HG03432 (cell line): Measurements from ENCODE around the gene B4GALT5.

ENCODE experiments used
- ATAC-seq: cut with Tn5 transposase; IDR thresholded peaks from one replicate; pipeline ENCODE4 v1.9.1; 2021; ENCODE audit warnings: mild to moderate bottlenecking, moderate library complexity; ENCODE audit not compliant: unreplicated experiment

The B4GALT5 gene

GRCh38 chr20:49661560-49662329 is 51.9 kb downstream of the B4GALT5 start:
- ATAC-seq: no peak

DNA sequence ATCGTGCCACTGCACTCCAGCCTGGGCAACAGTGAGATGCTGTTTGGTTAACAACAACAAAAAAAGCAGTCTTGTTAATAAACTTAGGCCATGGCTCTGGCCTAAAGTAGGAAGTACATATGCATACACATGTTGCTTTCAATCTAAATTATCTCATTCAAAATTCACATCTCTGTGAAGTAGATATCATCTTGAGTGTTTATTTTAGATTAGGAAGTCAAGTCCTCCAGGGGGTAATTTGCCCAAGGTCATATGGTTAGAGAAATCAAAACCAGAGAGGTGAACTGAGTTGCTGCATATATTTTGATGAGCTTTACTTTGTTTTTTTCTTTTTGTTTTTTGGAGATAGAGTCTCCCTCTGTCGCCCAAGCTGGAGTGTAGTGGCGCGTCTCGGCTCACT is 52.8 kb downstream of the B4GALT5 start:
- ATAC-seq: no peak

GRCh38 chr20:49659056-49659455 is 54.6 kb downstream of the B4GALT5 start:
- ATAC-seq: no peak

- no peak for ATAC-seq
Observed at GRCh38 chr20:49658508-49658907, 55.2 kb downstream of the B4GALT5 start.

DNA sequence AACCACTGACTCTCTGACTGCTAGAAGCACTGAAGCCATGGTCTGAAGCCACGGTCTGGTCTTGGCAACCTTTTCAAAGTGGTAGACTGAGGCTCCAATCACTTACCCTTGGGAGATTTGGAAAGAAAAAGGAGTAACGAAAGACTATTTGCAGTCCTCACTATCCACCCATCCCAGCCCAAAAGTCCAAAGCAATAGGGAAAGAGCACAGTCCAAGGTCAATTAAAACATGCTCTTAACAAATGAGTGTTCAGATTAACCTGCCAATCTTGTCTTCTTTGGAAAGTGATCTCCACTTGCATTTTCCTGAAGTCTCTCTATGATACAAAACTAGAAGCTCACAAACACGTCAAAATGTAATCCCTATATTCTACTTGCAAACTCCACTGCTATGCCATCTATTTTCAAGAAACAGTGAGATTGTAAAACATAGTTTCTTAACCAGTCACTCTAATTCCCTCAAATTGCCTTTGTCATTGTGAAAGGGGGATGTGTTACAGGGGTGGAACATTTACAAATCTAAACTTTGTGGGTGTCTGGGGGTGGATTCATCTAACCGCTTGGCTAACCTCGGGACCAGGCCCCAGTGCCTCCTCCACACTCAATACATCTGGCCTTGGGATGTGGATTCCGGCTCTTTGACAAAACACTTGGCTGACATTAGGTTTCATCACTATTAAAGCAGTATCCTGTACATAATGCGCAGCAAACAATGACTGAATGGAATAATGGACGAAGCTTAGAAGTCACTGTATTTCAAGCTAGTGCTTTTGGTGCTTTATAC is 56.4 kb downstream of the B4GALT5 start:
- no peak for ATAC-seq

GRCh38 chr20:49656304-49656703 is 57.4 kb downstream of the B4GALT5 start:
- ATAC-seq: no peak

- ATAC-seq: no peak
Observed at GRCh38 chr20:49653925-49654434, 59.7 kb downstream of the B4GALT5 start.

DNA sequence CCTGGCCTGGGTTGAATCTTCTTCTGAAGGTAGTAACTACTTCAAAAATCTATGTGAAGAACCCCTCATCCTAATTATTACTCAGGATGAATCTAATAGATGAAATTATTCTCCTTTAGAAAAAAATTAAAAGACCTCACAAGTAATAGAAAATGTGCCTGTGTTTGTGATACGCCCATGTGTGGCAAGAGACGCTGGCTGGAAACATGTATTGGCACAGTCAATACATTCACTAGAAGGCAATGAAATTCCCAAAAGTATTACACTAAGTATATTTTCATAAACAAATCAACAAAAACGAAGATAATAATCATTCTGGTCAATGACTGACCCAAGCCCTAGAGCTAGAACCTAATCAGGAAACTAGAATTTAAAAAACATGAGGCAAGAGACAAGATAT is 64.0 kb downstream of the B4GALT5 start:
- no peak for ATAC-seq

GRCh38 chr20:49647550-49647949 is 66.1 kb downstream of the B4GALT5 start:
- ATAC-seq: no peak

DNA sequence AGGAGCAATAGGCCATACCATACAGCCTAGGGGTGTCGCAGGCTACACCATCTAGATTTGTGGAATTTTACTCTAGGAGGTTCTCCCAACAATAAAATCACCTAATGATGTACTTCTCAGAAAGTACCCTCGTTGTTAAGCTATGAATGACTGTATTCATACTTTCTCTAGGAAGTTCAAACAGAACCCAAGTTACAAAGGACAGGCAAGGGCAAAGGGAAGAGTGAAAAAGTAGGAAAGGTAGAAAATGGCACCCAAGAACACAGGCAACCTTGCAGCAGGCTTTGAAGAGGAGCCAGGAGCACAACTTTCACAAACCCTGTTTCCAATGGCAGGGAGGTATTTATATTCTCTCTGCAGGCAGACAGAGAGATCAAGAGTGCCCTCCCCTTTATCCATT is 67.2 kb downstream of the B4GALT5 start:
- no peak for ATAC-seq

GRCh38 chr20:49646126-49646525 is 67.6 kb downstream of the B4GALT5 start:
- no peak for ATAC-seq

GRCh38 chr20:49644980-49645565 is 68.6 kb downstream of the B4GALT5 start:
- ATAC-seq: no peak

- ATAC-seq: no peak
Observed at GRCh38 chr20:49642816-49643215, 70.9 kb downstream of the B4GALT5 start.

DNA sequence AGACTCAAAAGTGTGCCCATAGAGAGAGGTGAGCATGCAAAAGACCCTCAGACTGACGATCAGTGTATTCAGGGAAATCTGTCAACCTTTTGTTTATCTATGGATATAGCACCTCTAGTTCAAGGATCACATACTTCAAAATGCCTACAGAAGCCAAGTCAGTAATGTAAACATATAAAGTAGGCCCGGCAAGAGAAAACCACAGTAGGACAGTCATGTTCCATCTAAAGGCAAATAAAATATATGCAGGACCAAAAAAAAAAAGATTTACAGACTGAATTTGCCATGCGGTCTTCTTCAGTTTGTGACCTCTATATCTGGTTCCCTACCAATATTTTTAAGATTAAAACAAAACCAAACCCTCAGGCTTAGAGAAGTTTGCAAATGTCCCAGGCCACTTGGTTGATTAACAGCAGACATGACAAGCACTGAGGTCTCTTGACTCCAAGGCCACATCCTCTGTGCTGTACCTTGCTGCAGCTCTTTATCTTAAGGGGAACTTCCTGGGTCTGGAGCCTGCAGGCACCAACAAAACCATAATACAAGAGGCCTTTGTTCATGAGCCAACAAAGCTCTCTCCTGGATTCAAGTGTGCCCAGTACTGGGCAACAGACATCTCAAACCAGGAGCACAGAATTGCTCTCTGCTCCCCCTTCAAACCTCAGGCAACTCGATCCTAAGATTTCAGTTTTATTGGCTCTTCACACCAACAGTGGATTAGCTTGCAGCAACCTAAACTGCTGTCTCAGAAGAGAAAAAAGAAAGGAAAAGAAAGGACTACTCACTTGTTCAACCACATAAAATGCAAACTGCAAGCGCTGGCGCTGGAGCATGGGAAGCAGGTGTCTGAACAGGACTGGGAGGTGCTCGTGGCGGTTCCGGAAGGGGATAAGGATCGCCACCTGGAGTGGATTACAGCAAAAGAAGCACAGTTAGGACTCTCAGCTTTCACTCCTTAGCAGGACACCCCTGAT is 71.7 kb downstream of the B4GALT5 start:
- no peak for ATAC-seq

DNA sequence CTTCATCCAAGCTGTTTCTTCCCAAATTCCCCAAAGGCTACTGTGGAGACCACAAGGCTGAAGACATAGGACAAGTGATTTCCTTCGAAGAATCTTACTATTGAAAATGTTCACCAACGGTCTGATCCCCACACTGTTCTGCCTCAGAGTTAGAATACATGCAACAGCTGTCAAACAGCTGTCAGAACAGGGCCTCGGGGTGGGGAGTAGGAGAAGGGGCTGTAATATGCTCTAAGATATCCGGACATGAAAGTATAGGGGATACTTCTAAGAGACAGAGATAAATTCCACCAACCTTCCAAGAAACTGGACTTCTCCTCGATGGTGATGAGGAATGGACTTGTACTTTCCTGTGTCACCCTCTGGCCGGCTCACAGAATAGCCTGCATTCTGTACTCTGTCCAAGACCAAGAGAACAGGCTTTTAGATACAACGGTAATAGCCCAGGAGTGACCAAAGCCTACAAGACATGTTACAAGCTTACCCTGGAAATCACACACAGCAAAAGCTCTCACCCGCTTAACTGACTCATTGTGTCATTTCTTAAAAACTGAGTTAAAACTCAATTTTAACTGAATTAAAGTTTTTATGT is 76.5 kb downstream of the B4GALT5 start:
- no peak for ATAC-seq

DNA sequence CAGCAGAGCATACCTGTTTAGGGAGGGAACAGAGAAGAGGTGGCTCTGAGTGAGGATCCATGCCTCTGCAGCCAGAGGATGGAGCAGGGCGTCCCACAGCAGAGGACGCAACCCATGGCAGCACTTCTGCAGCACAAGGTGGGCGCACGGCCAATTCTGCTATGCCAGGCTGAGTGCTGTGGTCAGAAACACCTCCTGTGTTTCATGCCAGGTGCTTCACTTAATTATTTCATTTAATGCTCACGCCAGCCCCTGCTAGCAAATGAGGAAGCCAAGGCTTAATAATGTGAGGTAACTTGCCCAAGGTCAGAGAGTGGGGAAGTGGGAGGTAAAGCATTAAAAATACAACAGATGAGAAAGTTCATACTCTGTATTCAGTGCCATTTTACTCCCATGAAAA is 77.2 kb downstream of the B4GALT5 start:
- no peak for ATAC-seq

DNA sequence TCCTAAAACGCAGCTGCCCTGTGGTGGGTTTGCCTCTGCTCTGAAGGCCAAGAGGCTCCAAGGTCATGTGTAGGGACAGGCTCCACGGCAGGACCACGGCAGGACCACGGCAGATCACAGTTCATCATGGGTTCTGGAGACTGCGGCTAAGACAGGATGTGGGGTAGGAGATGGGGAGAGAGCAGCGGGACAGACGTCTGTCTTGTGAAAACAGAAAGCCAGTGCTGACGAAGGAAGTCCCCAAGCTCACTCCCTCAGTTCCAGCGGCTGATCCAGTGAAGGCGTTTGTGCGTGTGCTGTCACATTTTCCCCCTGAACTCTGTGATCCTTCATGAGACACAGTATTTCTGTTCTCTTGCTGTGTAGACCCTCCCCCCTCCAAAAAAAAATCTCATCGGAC is 77.8 kb downstream of the B4GALT5 start:
- no peak for ATAC-seq

DNA sequence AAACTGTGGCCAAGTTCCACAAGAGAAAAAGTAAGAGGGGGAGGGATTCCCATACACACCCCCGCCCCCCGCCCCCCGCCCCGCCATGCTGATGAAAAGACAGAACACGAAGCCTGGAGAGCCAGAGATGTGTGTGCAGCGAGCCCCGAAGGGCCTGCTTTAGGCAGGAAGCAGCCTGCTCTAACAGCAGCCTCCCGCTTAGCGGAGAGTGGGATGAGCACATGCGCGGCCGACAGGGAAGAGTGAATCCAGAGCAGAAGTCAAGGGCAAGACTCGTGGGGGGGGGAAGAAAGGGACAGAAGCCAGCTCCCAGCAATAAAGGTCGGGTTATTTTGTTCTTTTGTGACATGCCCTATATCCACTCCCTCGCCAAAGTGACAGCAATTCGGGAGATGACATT is 78.5 kb downstream of the B4GALT5 start:
- ATAC-seq: no peak

DNA sequence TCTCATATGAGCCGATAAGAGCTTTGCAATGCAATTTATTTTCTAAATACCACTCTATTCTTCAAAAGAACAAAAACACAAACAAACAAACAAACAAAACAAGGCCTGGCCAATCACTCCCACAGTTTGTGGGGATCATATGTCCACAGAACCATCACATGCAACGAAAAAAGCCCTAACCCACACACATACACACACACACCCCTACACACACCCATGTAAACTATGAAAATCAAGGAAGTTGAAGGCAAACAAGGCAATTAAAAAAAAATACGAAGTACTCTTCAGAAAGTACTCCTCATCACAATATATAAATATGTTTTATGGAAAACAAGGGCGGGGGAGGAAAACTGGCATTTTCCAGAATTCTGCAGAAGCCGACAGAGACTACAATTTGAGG is 79.6 kb downstream of the B4GALT5 start:
- ATAC-seq: no peak

- ATAC-seq: no peak
Observed at GRCh38 chr20:49633643-49634042, 80.0 kb downstream of the B4GALT5 start.
